A549 (cell line): ENCODE measurements around the gene BRD1. TPM values are rescaled to one million over a fixed set of nuclear protein-coding genes. Genes with fewer than 3 reads are reported as not detected.

ENCODE experiments used
- ATAC-seq, 2 experiments: fragments of 200-7000 bp in 1 of 2; fragments of >200 bp in 1 of 2; cut with Nextera tagmentation in 1 of 2; cut with Tn5 transposase in 1 of 2; 3 replicates each; pipeline versions ENCODE4 v1.8.0 to v1.9.1; 2018 to 2020; ENCODE audit warnings: mild to moderate bottlenecking in 1 of 2, moderate library complexity in 1 of 2
- CTCF ChIA-PET: fragments of 300-600 bp; sonication (Branson Sonifier 250); formaldehyde crosslinking; extraction: SDS; loops from one replicate; lab custom pipeline; 2021; ENCODE audit warnings: antibody characterized with exemption, inconsistent platforms; lab: Yijun Ruan, JAX
- POLR2A ChIA-PET: fragments of 350-600 bp; formaldehyde crosslinking; extraction: SDS; loops from one replicate; lab custom pipeline; 2021; ENCODE audit warnings: antibody characterized with exemption, inconsistent platforms; lab: Yijun Ruan, JAX
- DNase-seq, 2 experiments: peaks; one replicate each; pipeline versions ENCODE4 v3.0.0 to v3.0.0-alpha.2; 2011 to 2016; ENCODE audit warnings: low read depth in 1 of 2, low spot score in 1 of 2
- FAIRE-seq: peaks from 2 replicates; lab custom pipeline; 2011; peaks lifted over from hg19 to GRCh38; lab: Jason Lieb, UNC
- H3K27ac ChIP-seq, 2 experiments: fragments of >200 bp; sonication (Bioruptor Twin); formaldehyde crosslinking; 3 replicates each; pipeline ENCODE4 v1.5.1; 2016 to 2017
- H3K4me1 ChIP-seq: fragments of >200 bp; sonication (Bioruptor Twin); formaldehyde crosslinking; 3 replicates; pipeline ENCODE4 v1.6.1; 2016
- H3K4me2 ChIP-seq: fragments of >200 bp; sonication (Bioruptor Twin); formaldehyde crosslinking; 3 replicates; pipeline ENCODE4 v1.6.1; 2016
- H3K4me3 ChIP-seq: fragments of >200 bp; sonication (Bioruptor Twin); formaldehyde crosslinking; 3 replicates; pipeline ENCODE4 v1.5.1; 2016
- H3K9me3 ChIP-seq: fragments of >200 bp; sonication (Bioruptor Twin); formaldehyde crosslinking; 3 replicates; pipeline ENCODE4 v1.6.1; 2016
- CTCF ChIP-seq: fragments of >200 bp; sonication (Bioruptor Twin); formaldehyde crosslinking; IDR thresholded peaks from 3 replicates; pipeline ENCODE4 v1.5.1; 2016
- EHMT2 ChIP-seq: fragments of 200-600 bp; sonication (generic); IDR thresholded peaks from 2 replicates; pipeline ENCODE4 v1.6.1; 2016; ENCODE audit warnings: antibody characterized with exemption, low read depth, mild to moderate bottlenecking, moderate library complexity
- EP300 ChIP-seq, 2 experiments: fragments of >200 bp; sonication (Bioruptor Twin); formaldehyde crosslinking; IDR thresholded peaks; 2 replicates in 1 of 2; 3 replicates in 1 of 2; pipeline ENCODE4 v1.6.1; 2016 to 2017
- FOSB ChIP-seq: fragments of 250-450 bp; sonication (Bioruptor Pico); IDR thresholded peaks from 2 replicates; pipeline ENCODE4 v1.5.0; 2020; ENCODE audit warnings: mild to moderate bottlenecking, moderate library complexity
- HDAC2 ChIP-seq: fragments of 200-600 bp; sonication (generic); IDR thresholded peaks from 2 replicates; pipeline ENCODE4 v1.6.1; 2016
- HES2 ChIP-seq: fragments of >200 bp; sonication (Bioruptor Twin); formaldehyde crosslinking; IDR thresholded peaks from 2 replicates; pipeline ENCODE4 v1.6.1; 2016
- JUN ChIP-seq, 2 experiments: fragments of >200 bp; sonication (Bioruptor Twin); formaldehyde crosslinking; IDR thresholded peaks; 2 replicates in 1 of 2; 3 replicates in 1 of 2; pipeline ENCODE4 v1.6.1; 2016 to 2017
- NPAS2 ChIP-seq: fragments of 250-450 bp; sonication (Bioruptor Pico); IDR thresholded peaks from 2 replicates; pipeline ENCODE4 v1.8.0; 2022; ENCODE audit warnings: mild to moderate bottlenecking, moderate library complexity, borderline replicate concordance
- NR3C1 ChIP-seq: fragments of >200 bp; sonication (Bioruptor Twin); formaldehyde crosslinking; IDR thresholded peaks from 3 replicates; pipeline ENCODE4 v1.6.1; 2017
- POLR2AphosphoS2 ChIP-seq: conservative IDR thresholded peaks from 2 replicates; pipeline ENCODE4 v1.6.1; 2012; ENCODE audit warnings: low read length, improper control_type of control experiment, inconsistent platforms
- RFX5 ChIP-seq: fragments of 450-650 bp; IDR thresholded peaks from 2 replicates; pipeline ENCODE4 v1.7.1; 2014; ENCODE audit warnings: antibody characterized with exemption, mild to moderate bottlenecking, moderate library complexity
- USF2 ChIP-seq: fragments of 450-650 bp; IDR thresholded peaks from 2 replicates; pipeline ENCODE4 v1.6.1; 2014; ENCODE audit warnings: antibody characterized with exemption
- ZFP36 ChIP-seq: fragments of 450-650 bp; IDR thresholded peaks from 2 replicates; pipeline ENCODE4 v1.6.1; 2014; ENCODE audit warnings: borderline replicate concordance; ENCODE audit not compliant: partially characterized antibody
- WGBS: methylation state at CpG from one replicate; pipeline ENCODE4 v1.1.6; 2017; ENCODE audit errors: missing lambda C conversion rate; 5-methylcytosine and 5-hydroxymethylcytosine counted together
- polyA plus RNA-seq, 4 experiments: library from polyadenylated mRNA; depleted of rRNA in 3 of 4; stranded (reverse); fragments of >200 nt; fragmentation: RNase III in 1 of 4; extraction: RNeasy Plus Mini Kit Qiagen cat#74134 plus additional on column Dnase treatment in 1 of 4; gene quantifications; 2 replicates in 3 of 4; 3 replicates in 1 of 4; pipeline ENCODE4 v1.2.3, GENCODE V29; 2011 to 2017
- TF ChIP-seq, protein P1 (sequence below): fragments of 200-600 bp; sonication (generic); IDR thresholded peaks from 2 replicates; pipeline ENCODE4 v1.6.1; 2016; ENCODE audit warnings: antibody characterized with exemption, mild to moderate bottlenecking, moderate library complexity
- TF ChIP-seq, protein P2 (sequence below): IDR thresholded peaks from 2 replicates; pipeline ENCODE4 v1.6.1; 2012; ENCODE audit warnings: low read depth, borderline replicate concordance
- TF ChIP-seq, protein P3 (sequence below): fragments of 250-450 bp; sonication (Bioruptor Pico); IDR thresholded peaks from 2 replicates; pipeline ENCODE4 v1.5.0; 2021; ENCODE audit warnings: mild to moderate bottlenecking, moderate library complexity, borderline replicate concordance

Gene BRD1
- polyA plus RNA-seq, 2 of the 4 experiments (the other 2 are of a cell fraction): 3.7 to 11.5 TPM

DNA sequence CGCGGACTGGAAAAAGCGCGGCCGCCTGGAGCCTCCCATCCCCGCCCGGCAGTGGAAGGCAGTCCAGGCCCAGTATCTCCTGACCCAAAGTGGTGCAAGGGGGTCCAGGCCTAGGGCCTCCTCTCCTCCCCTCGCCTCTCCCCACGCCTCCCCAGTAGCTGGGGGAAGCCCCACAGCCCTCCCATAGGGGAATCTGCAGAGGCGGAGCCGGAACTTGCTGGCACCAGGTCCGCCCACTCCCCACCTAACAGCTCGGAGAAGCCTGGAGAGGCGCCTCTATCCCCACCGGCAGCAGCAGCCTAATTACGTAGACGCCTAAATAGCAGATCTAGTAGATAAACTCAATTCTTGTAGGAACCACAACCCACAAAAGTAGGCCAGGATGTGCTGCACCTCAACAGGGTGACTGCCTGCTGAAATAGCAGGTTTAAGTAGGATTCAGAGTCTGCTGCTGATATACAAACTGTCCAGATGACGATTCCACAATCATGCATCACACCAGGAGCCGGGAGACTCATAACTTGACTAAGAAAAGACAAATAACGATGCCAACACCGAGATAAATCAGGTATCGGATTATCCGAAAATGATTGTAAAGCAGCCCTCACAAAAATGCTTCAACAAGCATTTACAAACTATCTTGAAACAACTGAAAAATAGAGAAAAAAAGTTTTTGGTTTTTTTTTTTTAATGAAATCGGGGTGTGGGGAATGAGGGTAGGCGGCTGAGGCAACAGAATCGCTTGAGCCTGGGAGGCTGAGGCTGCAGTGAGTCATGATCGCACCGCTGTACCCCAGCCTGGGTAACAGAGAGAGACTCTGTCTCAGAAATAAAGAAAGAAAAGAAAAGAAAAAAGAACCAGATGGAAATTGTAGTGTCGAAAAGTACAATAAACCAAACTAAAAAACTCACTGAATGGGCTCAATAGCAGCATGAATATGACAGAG lies 11.4 kb upstream of the BRD1 start:
- DNase-seq (no peak), ATAC-seq (no peak), FAIRE-seq (no peak)
- TF ChIP-seq HES2: no peak
- TF ChIP-seq FOSB (CRISPR knock-in tag): no peak
- no peaks in the 10 kb centered on the region for H3K9me3 ChIP-seq
- no peaks in the 10 kb centered on the region for H3K4me1 ChIP-seq
- ChIA-PET POLR2A (no interaction called here), CTCF (no interaction called here)
- H3K4me2 ChIP-seq: no peak overlapping the region
- no peak overlapping the region for H3K27ac ChIP-seq
- no peak overlapping the region for H3K4me3 ChIP-seq
- WGBS: 82% methylated on average over 21 of the region's 29 CpGs

- ChIA-PET POLR2A (no interaction called here), CTCF (no interaction called here)
- WGBS: 85% methylated on average over 11 of the region's 11 CpGs
- H3K4me2 ChIP-seq: no peak overlapping the region
- no peak for TF ChIP-seq NPAS2
- TF ChIP-seq, protein P1, sequence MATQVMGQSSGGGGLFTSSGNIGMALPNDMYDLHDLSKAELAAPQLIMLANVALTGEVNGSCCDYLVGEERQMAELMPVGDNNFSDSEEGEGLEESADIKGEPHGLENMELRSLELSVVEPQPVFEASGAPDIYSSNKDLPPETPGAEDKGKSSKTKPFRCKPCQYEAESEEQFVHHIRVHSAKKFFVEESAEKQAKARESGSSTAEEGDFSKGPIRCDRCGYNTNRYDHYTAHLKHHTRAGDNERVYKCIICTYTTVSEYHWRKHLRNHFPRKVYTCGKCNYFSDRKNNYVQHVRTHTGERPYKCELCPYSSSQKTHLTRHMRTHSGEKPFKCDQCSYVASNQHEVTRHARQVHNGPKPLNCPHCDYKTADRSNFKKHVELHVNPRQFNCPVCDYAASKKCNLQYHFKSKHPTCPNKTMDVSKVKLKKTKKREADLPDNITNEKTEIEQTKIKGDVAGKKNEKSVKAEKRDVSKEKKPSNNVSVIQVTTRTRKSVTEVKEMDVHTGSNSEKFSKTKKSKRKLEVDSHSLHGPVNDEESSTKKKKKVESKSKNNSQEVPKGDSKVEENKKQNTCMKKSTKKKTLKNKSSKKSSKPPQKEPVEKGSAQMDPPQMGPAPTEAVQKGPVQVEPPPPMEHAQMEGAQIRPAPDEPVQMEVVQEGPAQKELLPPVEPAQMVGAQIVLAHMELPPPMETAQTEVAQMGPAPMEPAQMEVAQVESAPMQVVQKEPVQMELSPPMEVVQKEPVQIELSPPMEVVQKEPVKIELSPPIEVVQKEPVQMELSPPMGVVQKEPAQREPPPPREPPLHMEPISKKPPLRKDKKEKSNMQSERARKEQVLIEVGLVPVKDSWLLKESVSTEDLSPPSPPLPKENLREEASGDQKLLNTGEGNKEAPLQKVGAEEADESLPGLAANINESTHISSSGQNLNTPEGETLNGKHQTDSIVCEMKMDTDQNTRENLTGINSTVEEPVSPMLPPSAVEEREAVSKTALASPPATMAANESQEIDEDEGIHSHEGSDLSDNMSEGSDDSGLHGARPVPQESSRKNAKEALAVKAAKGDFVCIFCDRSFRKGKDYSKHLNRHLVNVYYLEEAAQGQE: no peak
- TF ChIP-seq USF2: no peak
- TF ChIP-seq HDAC2: no peak
- TF ChIP-seq NR3C1: no peak
- no peak for TF ChIP-seq JUN (IDR thresholded peaks at IDR 0.05)
- no peak for TF ChIP-seq ZFP36
- no peak for TF ChIP-seq EHMT2
- TF ChIP-seq, protein P2, sequence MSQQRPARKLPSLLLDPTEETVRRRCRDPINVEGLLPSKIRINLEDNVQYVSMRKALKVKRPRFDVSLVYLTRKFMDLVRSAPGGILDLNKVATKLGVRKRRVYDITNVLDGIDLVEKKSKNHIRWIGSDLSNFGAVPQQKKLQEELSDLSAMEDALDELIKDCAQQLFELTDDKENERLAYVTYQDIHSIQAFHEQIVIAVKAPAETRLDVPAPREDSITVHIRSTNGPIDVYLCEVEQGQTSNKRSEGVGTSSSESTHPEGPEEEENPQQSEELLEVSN: no peak
- TF ChIP-seq EP300 (IDR thresholded peaks at IDR 0.05): no peak
- no peak overlapping the region for H3K27ac ChIP-seq
- no peaks in the 10 kb centered on the region for H3K9me3 ChIP-seq
- DNase-seq (no peak), FAIRE-seq (no peak), ATAC-seq (no peak)
- H3K4me1 ChIP-seq: no peaks in the 10 kb centered on the region
- H3K4me3 ChIP-seq: no peak overlapping the region
These were observed 5.8 kb upstream of the BRD1 start for GRCh38 chr22:49833340-49834007.

- Histone ChIP-seq H3K4me3 (no peak overlapping the region), H3K9me3 (no peaks in the 10 kb centered on the region), H3K4me2 (no peak overlapping the region), H3K4me1 (peaks cover 18% of the 10 kb centered on the region), H3K27ac (no peak overlapping the region)
- TF ChIP-seq USF2 (no peak), CTCF (no peak), POLR2AphosphoS2 (no peak), JUN (IDR thresholded peaks at IDR 0.05) (no peak), RFX5 (no peak)
- TF ChIP-seq, protein P3, sequence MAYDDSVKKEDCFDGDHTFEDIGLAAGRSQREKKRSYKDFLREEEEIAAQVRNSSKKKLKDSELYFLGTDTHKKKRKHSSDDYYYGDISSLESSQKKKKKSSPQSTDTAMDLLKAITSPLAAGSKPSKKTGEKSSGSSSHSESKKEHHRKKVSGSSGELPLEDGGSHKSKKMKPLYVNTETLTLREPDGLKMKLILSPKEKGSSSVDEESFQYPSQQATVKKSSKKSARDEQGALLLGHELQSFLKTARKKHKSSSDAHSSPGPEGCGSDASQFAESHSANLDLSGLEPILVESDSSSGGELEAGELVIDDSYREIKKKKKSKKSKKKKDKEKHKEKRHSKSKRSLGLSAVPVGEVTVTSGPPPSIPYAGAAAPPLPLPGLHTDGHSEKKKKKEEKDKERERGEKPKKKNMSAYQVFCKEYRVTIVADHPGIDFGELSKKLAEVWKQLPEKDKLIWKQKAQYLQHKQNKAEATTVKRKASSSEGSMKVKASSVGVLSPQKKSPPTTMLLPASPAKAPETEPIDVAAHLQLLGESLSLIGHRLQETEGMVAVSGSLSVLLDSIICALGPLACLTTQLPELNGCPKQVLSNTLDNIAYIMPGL (CRISPR knock-in tag): no peak
- ChIA-PET POLR2A (no interaction called here), CTCF (no interaction called here)
- no peak for ATAC-seq
- no peak for FAIRE-seq
- no peak for DNase-seq
- WGBS: 95% methylated on average over 8 of the region's 17 CpGs
These were observed 1.6 kb upstream of the BRD1 start for GRCh38 chr22:49829044-49829853.
